Bronchial epithelial cell (primary cell): Measurements from ENCODE around the gene CCDC180. TPM values are rescaled to one million over a fixed set of nuclear protein-coding genes. Genes with fewer than 3 reads are reported as not detected.

Source experiments
- DNase-seq: peaks from one replicate; pipeline ENCODE4 v3.0.0-alpha.2; 2010; ENCODE audit warnings: low read depth
- FAIRE-seq: peaks from 2 replicates; lab custom pipeline; 2011; peaks lifted over from hg19 to GRCh38; lab: Jason Lieb, UNC
- H3K27me3 ChIP-seq: 2 replicates; pipeline ENCODE4 v1.5.1; 2011; ENCODE audit warnings: low read length; ENCODE audit not compliant: control insufficient read depth, insufficient read depth
- H3K36me3 ChIP-seq: 2 replicates; pipeline ENCODE4 v1.5.1; 2011; ENCODE audit warnings: low read length; ENCODE audit not compliant: control insufficient read depth, insufficient read depth
- H3K4me3 ChIP-seq: 2 replicates; pipeline ENCODE4 v1.5.1; 2011; ENCODE audit warnings: mild to moderate bottlenecking, low read depth, low read length, control low read depth
- CTCF ChIP-seq: IDR thresholded peaks from 2 replicates; pipeline ENCODE4 v1.5.1; 2011; ENCODE audit warnings: mild to moderate bottlenecking, moderate library complexity, low read length, control low read depth, inconsistent platforms; ENCODE audit not compliant: insufficient read depth, severe bottlenecking
- total RNA-seq: library from RNA; depleted of rRNA; stranded (reverse); fragments of >200 nt; gene quantifications from 2 replicates; pipeline ENCODE4 v1.2.1, GENCODE V29; 2014

CCDC180 gene
- total RNA-seq, 1 donor from 2014 or later, result under 0.01 TPM

GRCh38 chr9:97311798-97312500 is 4.5 kb downstream of the CCDC180 start:
- no peak for TF ChIP-seq CTCF
- H3K4me3 ChIP-seq, result no peak overlapping the region
- H3K36me3 ChIP-seq, result no peaks in the 10 kb centered on the region
- FAIRE-seq (no peak), DNase-seq (no peak)
- H3K27me3 ChIP-seq, result peaks cover 6% of the 10 kb centered on the region

- Histone ChIP-seq H3K27me3 (peaks cover 2% of the 10 kb centered on the region), H3K4me3 (no peak overlapping the region), H3K36me3 (no peaks in the 10 kb centered on the region)
- DNase-seq, result no peak
- no peak for FAIRE-seq
- TF ChIP-seq CTCF, result no peak
Observed at GRCh38 chr9:97312556-97312955, 5.1 kb downstream of the CCDC180 start.

- FAIRE-seq, result no peak
- Histone ChIP-seq H3K36me3 (no peaks in the 10 kb centered on the region), H3K27me3 (no peaks in the 10 kb centered on the region), H3K4me3 (no peak overlapping the region)
- DNase-seq, result no peak
- no peak for TF ChIP-seq CTCF
Observed at GRCh38 chr9:97313243-97313642, 5.8 kb downstream of the CCDC180 start.

GRCh38 chr9:97313746-97314145 is 6.3 kb downstream of the CCDC180 start:
- Histone ChIP-seq H3K27me3 (no peaks in the 10 kb centered on the region), H3K36me3 (no peaks in the 10 kb centered on the region), H3K4me3 (no peak overlapping the region)
- DNase-seq, result no peak
- FAIRE-seq, result no peak
- no peak for TF ChIP-seq CTCF

GRCh38 chr9:97314503-97314902 is 7.0 kb downstream of the CCDC180 start:
- no peak for DNase-seq
- no peak for FAIRE-seq
- no peak overlapping the region for H3K4me3 ChIP-seq
- H3K36me3 ChIP-seq, result no peaks in the 10 kb centered on the region
- TF ChIP-seq CTCF, result no peak
- no peaks in the 10 kb centered on the region for H3K27me3 ChIP-seq

- H3K36me3 ChIP-seq, result no peaks in the 10 kb centered on the region
- no peak for TF ChIP-seq CTCF
- no peak overlapping the region for H3K4me3 ChIP-seq
- DNase-seq (no peak), FAIRE-seq (no peak)
- H3K27me3 ChIP-seq, result no peaks in the 10 kb centered on the region
Observed at GRCh38 chr9:97315550-97315949, 8.1 kb downstream of the CCDC180 start.
